Myocyte (in vitro differentiated cells): Measurements from ENCODE around the gene PPP1R27. TPM values are rescaled to one million over a fixed set of nuclear protein-coding genes. Genes with fewer than 3 reads are reported as not detected.

Source experiments
- DNase-seq: peaks from one replicate; pipeline ENCODE4 v3.0.0-alpha.2; 2012; ENCODE audit warnings: low read depth
- polyA plus RNA-seq: library from polyadenylated mRNA; unstranded; fragments of >200 nt; gene quantifications from one replicate; pipeline ENCODE4 v1.2.1, GENCODE V29; 2012; ENCODE audit warnings: missing spikeins
- total RNA-seq: library from RNA; depleted of rRNA; stranded (reverse); fragments of >200 nt; gene quantifications from 2 replicates; pipeline ENCODE4 v1.2.3, GENCODE V29; 2014

Gene PPP1R27
- 12.7 and 29.7 TPM in 2 replicates for total RNA-seq
- 19.5 TPM for polyA plus RNA-seq

GRCh38 chr17:81834831-81835267 is at the start of gene PPP1R27:
Gene PPP1R27 (minus strand): TSS chr17:81835050. CDS start chr17:81834953, 97 bp downstream.
- DNase-seq: peak; percentile 55

GRCh38 chr17:81884520-81884919 is 49.7 kb upstream of the PPP1R27 start:
- peak; percentile 96 for DNase-seq

- no peak for DNase-seq
These were observed 44.3 kb upstream of the PPP1R27 start for GRCh38 chr17:81879121-81879520.

GRCh38 chr17:81878294-81878693 is 43.4 kb upstream of the PPP1R27 start:
- no peak for DNase-seq

GRCh38 chr17:81877569-81877968 is 42.7 kb upstream of the PPP1R27 start:
- DNase-seq: no peak

GRCh38 chr17:81871387-81872230 is 36.8 kb upstream of the PPP1R27 start:
- peak; percentile 92 for DNase-seq

GRCh38 chr17:81870981-81871386 is 36.1 kb upstream of the PPP1R27 start, which contains the start of gene ARHGDIA:
Gene ARHGDIA (minus strand): TSS chr17:81871337. CDS start chr17:81869930, 1,407 bp downstream.
- DNase-seq: no peak

GRCh38 chr17:81870131-81870980 is 35.5 kb upstream of the PPP1R27 start:
- peak; percentile 57 for DNase-seq

GRCh38 chr17:81869221-81870130 is 34.6 kb upstream of the PPP1R27 start:
- peak; percentile 49 for DNase-seq

- peak; percentile 82 for DNase-seq
These were observed 33.9 kb upstream of the PPP1R27 start for GRCh38 chr17:81868674-81869220.

GRCh38 chr17:81867991-81868673 is 33.3 kb upstream of the PPP1R27 start:
- DNase-seq: no peak

- peak; percentile 66 for DNase-seq
These were observed 32.5 kb upstream of the PPP1R27 start for GRCh38 chr17:81867170-81867990.

GRCh38 chr17:81866440-81867169 is 31.8 kb upstream of the PPP1R27 start:
- peak; percentile 40 for DNase-seq

GRCh38 chr17:81865733-81866439 is 31.0 kb upstream of the PPP1R27 start:
- DNase-seq: no peak

- DNase-seq: no peak
These were observed 30.5 kb upstream of the PPP1R27 start for GRCh38 chr17:81865358-81865732.

GRCh38 chr17:81863833-81864768 is 29.3 kb upstream of the PPP1R27 start:
- no peak for DNase-seq
